HG02759 (cell line): ENCODE data around the gene EOMES.
A peak's percentile ranks its signal among the peaks of the same experiment; 100 is the strongest.
"Not testable (repeated sequence)": the region's sequence is repeated elsewhere in the genome, so short reads cannot be mapped to it uniquely, and the experiment has no call there.

ENCODE experiments used
- ATAC-seq: cut with Tn5 transposase; IDR thresholded peaks from one replicate; pipeline ENCODE4 v1.9.1; 2021; ENCODE audit warnings: mild to moderate bottlenecking, moderate library complexity; ENCODE audit not compliant: unreplicated experiment

The EOMES gene

GRCh38 chr3:27721717-27722564 lies at the start of gene EOMES:
EOMES (minus strand) TSS chr3:27722323; CDS start chr3:27722294, 29 bp downstream.
- peak; percentile 68 for ATAC-seq

- not testable (repeated sequence) for ATAC-seq
These were observed 48.3 kb upstream of the EOMES start for GRCh38 chr3:27770384-27770783.

DNA sequence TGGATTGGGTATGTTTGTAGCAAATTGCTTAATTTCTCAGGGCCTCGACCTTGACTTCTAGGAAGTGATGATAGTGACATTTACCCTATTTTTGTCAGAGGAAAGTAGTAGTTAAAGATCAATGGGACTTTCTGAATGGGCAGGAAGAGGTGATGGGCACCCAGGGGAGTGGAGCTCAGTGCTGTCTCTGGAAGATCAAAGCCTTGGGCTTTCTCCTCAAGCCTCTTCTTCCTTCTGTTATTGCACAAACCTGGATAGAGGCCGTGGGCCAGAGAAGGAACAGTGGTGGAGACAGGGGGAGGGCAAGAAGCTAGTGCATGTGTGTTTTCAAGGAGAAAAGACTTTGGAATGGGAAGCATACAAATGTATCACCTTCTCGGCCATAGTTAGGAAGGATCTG lies 44.9 kb upstream of the EOMES start:
- no peak for ATAC-seq

GRCh38 chr3:27758083-27758482 lies 36.0 kb upstream of the EOMES start:
- no peak for ATAC-seq

GRCh38 chr3:27756877-27757276 lies 34.8 kb upstream of the EOMES start:
- ATAC-seq: no peak

DNA sequence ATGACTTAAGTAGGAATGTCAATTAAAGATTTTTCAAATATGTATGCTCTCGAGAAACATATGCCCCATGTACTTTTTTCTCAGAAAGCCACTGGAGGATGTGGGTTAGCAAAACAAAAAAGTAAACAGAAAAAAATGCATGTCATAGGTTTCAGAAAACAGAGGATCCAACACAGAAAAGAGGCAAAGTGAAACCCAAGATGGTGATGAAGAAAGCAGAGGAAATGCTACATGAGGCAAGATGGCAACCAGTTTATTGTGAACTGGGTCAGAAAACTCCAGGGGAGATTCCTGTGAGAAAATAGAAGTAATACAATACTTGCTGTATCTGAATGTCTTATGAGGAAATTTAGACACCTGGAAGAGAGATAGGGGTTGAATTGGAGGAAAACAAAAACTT lies 30.8 kb upstream of the EOMES start:
- ATAC-seq: no peak

DNA sequence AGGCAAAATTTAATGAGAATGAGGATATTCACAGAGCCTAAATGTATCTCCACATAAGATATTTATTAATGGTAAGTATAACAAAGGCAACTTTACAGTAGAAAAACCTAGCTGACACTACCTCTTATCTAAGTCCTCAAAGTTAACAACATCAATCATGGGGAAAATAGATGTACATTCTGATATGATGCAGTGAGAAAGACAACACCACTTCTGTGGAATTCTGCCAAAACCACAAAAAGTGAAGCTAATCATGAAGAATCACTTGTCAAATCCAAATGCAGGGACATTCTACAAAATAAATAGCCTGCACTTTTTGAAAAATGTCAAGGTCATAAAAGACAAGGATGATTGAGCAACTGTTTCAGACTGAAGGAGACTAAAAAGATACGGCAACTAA lies 27.5 kb upstream of the EOMES start:
- ATAC-seq: no peak

DNA sequence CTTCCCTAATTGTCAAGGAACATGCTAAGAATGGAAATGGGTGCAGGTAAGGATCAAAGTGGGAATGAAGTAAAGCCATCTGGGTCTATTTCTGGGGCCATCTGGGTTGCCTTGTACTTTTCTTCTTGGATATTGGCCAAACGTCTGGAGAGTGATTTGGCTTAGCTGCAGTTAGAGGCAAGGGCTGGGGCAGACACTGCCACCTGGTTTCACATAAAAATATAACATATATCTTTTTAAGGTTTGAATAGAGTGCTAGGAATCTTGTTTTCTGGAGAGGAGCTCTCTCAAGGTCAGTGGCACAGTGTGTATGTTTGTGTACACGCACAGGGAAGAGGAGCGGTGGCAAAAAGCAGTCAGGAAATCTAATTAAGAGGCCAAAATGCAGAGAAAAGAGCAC lies 24.7 kb upstream of the EOMES start:
- no peak for ATAC-seq

- no peak for ATAC-seq
These were observed 18.7 kb upstream of the EOMES start for GRCh38 chr3:27740854-27741253.

GRCh38 chr3:27737091-27737490 lies 15.0 kb upstream of the EOMES start:
- ATAC-seq: no peak

DNA sequence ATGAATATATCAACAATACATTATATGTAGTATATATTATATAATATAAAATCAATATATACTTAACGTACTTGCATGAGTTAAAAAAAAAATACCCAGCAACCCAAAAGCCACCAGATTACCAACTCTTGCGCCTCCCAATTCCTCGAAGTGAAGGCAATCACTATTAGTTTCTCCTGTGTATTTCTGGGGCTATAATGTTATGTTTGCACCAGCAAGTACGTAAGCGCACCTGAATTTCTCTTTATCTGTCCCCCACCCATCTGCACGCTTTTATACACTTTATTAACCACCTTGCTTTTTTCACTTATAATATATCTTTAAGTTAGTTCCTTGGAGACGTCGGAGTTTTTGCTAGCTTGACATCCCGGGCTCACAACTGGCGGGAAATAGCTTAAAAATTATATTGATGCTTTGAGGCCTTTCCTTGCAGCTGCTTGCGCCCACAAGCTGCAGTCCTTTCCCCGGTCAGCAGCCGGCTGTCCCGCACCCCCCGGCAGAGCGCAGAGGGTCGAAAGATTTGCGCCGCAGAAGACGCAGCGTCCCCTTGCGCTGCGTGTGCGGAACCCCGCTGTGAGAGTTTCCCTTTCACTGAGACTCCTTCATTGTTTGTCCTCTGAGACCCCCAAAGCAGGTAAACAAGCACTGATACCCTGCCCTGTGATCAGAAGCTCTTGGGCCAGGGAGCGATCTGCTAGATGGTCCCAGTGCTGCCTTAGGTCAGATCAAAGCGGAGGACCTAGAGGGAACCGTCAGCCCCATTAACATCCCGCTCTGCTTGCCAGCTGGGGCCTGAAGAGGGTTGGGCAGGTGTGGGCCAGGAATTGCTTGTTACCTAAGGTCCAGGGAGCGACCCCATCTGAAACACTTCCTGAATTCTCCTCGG lies 8.9 kb upstream of the EOMES start:
- ATAC-seq: no peak

GRCh38 chr3:27729748-27730611 lies 7.9 kb upstream of the EOMES start:
- ATAC-seq: no peak

DNA sequence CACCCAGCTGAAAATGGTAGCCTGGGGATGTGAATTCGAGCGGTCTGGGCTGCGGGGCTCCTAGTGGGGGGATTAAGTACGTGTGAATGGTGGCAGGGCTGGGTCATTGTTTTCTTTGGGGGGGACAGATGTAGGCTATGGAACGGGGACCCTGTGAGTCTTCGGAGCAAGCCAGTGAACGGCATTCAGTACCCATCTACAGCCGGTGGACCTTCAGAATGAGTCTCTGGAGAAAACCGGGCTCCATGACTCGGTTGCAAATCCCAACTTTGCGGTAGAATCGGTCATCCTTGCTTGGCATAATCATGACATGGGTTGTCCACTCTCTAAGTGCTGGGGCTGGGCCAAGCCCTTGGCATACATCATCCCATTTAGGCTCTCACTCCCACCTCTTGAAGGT lies 7.2 kb upstream of the EOMES start:
- ATAC-seq: no peak

GRCh38 chr3:27728195-27729087 lies 6.3 kb upstream of the EOMES start:
- ATAC-seq: peak; percentile 64

DNA sequence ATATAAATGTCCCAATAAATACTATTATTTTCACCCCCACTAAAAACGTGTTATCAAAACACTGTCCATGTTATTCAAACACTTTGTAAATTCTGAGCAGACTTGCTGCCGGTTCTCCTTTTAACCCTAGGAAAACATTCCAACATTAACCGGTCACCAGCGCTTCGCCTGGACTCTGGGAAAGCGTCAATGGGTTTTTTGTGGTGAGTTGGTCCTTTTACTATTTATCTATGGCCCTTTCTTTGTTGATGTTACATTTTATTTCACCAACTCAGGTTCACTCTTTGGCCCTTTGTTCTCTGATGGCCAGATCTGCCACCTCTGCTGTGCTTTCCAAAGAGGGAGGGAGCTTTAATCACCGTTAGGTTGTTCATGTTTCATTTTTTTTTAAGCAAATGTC lies 4.1 kb upstream of the EOMES start:
- no peak for ATAC-seq

DNA sequence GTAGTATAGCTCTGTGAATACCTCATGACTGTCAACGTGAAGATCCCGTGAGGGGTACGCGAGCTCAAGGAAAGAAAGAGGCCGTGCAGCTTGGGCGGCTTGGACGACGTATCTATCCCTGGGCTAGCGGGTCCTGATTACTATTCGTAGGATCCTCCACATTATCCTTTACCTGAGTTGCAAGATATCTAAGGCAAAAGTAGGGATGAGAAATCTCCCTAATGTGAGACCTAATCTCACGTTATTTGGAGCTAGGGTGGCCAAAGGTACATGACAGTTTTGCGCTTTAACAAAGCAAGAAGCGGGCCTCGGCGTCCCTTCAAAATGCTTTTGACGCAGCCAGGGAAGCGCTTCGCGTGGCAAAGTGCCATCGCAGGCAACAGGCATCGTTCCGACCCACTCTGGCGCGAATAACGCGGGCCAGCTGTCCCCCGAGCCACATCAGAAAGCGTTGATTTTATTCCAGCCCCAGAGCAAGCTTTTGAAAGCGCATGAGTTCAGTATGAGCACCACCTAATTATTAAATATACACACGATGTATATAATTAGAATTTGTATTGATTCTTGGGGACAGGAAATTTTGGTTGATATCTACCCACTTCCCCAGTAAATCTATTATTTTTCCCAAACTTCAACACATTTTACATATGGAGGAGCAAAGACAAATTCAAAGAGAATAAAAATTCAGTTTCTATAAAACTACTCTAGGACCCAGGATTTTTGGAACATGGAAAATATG lies 2.5 kb upstream of the EOMES start:
- ATAC-seq: no peak

GRCh38 chr3:27723815-27724458 lies 1.8 kb upstream of the EOMES start:
- ATAC-seq: no peak

DNA sequence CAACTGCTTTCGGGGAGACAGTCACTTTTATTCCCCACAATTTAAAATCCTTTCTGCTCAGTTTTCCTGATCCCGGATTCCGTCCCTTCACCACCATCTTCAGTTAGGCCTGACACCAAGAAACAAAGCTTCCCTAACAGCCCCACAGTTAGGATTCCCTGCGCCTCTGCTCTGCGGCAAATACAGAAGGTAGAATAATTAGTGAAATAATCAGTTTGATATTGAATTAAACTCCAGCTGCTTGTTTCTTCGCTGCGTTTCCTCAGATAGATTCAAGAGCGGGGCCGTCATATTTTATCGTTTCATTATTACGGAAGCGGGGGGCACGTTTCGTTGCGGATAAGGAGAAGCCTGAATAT lies 1.3 kb upstream of the EOMES start:
- no peak for ATAC-seq

DNA sequence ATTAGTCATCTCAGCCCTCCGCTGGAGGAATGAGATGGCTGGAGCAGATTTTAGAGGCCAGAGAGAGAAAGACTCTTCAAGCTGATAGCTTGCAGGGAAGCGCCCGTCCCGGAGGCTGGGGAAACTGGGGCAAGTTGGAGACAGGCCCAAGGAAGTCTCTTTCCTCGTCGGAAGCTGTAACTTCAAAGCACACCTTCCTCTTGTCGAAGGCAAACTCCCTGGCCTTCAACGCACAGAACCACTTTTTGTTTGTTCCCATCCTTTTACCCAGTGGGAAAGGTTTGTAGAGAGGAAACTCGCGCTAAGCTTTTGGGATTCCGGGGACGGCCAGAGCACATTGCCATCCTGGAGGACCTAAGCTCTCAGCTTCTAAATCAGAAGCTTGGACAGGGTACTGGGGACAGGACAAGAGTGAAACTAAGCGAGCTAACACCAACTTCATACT lies 900 bp upstream of the EOMES start:
- no peak for ATAC-seq
